NOMO-1 treated with DMSO at 0.1 percent for 48 hours (cell line): ENCODE results near the gene ARSI.

Experiments
- DNase-seq: peaks from one replicate; lab custom pipeline; 2025; ENCODE audit not compliant: unreplicated experiment; lab: John Stamatoyannopoulos, UW

ARSI gene

GRCh38 chr5:150295172-150295634 is 7.5 kb downstream of the ARSI start:
- no peak for DNase-seq

GRCh38 chr5:150294551-150295071 is 8.1 kb downstream of the ARSI start:
- no peak for DNase-seq

GRCh38 chr5:150293091-150293941 is 9.4 kb downstream of the ARSI start:
- no peak for DNase-seq

- no peak for DNase-seq
Observed at GRCh38 chr5:150291388-150292385, 11.0 kb downstream of the ARSI start.

- DNase-seq, result no peak
Observed at GRCh38 chr5:150289551-150290390, 12.9 kb downstream of the ARSI start, which contains the start of gene CAMK2A. CAMK2A (minus strand) TSS chr5:150289773; CDS start chr5:150289625, 148 bp downstream.

- DNase-seq, result no peak
Observed at GRCh38 chr5:150288791-150289190, 13.9 kb downstream of the ARSI start.

GRCh38 chr5:150288361-150288760 is 14.3 kb downstream of the ARSI start:
- DNase-seq, result no peak

GRCh38 chr5:150286820-150287219 is 15.9 kb downstream of the ARSI start:
- no peak for DNase-seq

GRCh38 chr5:150285114-150285513 is 17.6 kb downstream of the ARSI start:
- no peak for DNase-seq

GRCh38 chr5:150284311-150284710 is 18.4 kb downstream of the ARSI start:
- no peak for DNase-seq

GRCh38 chr5:150283904-150284303 is 18.8 kb downstream of the ARSI start:
- no peak for DNase-seq

GRCh38 chr5:150281987-150282386 is 20.7 kb downstream of the ARSI start:
- DNase-seq, result no peak

- no peak for DNase-seq
Observed at GRCh38 chr5:150279330-150280020, 23.2 kb downstream of the ARSI start.

GRCh38 chr5:150278916-150279315 is 23.8 kb downstream of the ARSI start:
- DNase-seq, result no peak

GRCh38 chr5:150278046-150278730 is 24.5 kb downstream of the ARSI start:
- DNase-seq, result peak; percentile 15

GRCh38 chr5:150277043-150277442 is 25.7 kb downstream of the ARSI start:
- no peak for DNase-seq

GRCh38 chr5:150274811-150275210 is 27.9 kb downstream of the ARSI start:
- DNase-seq, result no peak

GRCh38 chr5:150272531-150272930 is 30.2 kb downstream of the ARSI start:
- peak; percentile 21 for DNase-seq

GRCh38 chr5:150271923-150272322 is 30.8 kb downstream of the ARSI start:
- no peak for DNase-seq
